ENCODE data around the gene MS4A8. TPM values are rescaled to one million over a fixed set of nuclear protein-coding genes. Genes with fewer than 3 reads are reported as not detected.

The MS4A8 gene
- total RNA-seq, 2 donors from 2014 or later, result not detected

- no peaks in the 10 kb centered on the region for H3K27me3 ChIP-seq
- no peaks in the 10 kb centered on the region for H3K4me1 ChIP-seq
- no peak for TF ChIP-seq CTCF (IDR thresholded peaks at IDR 0.05)
- no peak overlapping the region for H3K4me3 ChIP-seq
- no peak overlapping the region for H3K27ac ChIP-seq
- no peak for DNase-seq (ENCODE audit: low spot score)
- H3K36me3 ChIP-seq, result no peaks in the 10 kb centered on the region
- no peaks in the 10 kb centered on the region for H3K9me3 ChIP-seq
These were observed 32.2 kb downstream of the MS4A8 start for GRCh38 chr11:60731586-60731985.

- no peaks in the 10 kb centered on the region for H3K4me1 ChIP-seq
- H3K27ac ChIP-seq, result no peak overlapping the region
- no peak overlapping the region for H3K4me3 ChIP-seq
- TF ChIP-seq CTCF (IDR thresholded peaks at IDR 0.05), result no peak
- DNase-seq (ENCODE audit: low spot score), result no peak
- H3K27me3 ChIP-seq, result no peaks in the 10 kb centered on the region
- H3K36me3 ChIP-seq, result no peaks in the 10 kb centered on the region
- H3K9me3 ChIP-seq, result no peaks in the 10 kb centered on the region
These were observed 34.9 kb downstream of the MS4A8 start for GRCh38 chr11:60734279-60734678.

- Histone ChIP-seq H3K4me1 (no peaks in the 10 kb centered on the region), H3K36me3 (no peaks in the 10 kb centered on the region), H3K4me3 (no peak overlapping the region), H3K27me3 (no peaks in the 10 kb centered on the region), H3K27ac (no peak overlapping the region), H3K9me3 (peaks cover 0 to 17% of the 10 kb centered on the region in 2 donors)
- DNase-seq (ENCODE audit: low spot score), result no peak
- no peak for TF ChIP-seq CTCF (IDR thresholded peaks at IDR 0.05)
These were observed 39.7 kb downstream of the MS4A8 start for GRCh38 chr11:60739114-60739513.

GRCh38 chr11:60740573-60740972, 41.2 kb downstream of the MS4A8 start:
- no peaks in the 10 kb centered on the region for H3K36me3 ChIP-seq
- no peaks in the 10 kb centered on the region for H3K27me3 ChIP-seq
- no peak overlapping the region for H3K27ac ChIP-seq
- DNase-seq (ENCODE audit: low spot score), result no peak
- no peak for TF ChIP-seq CTCF (IDR thresholded peaks at IDR 0.05)
- no peak overlapping the region for H3K4me3 ChIP-seq
- no peaks in the 10 kb centered on the region for H3K4me1 ChIP-seq
- peaks cover 0 to 21% of the 10 kb centered on the region in 2 donors for H3K9me3 ChIP-seq

- TF ChIP-seq CTCF (IDR thresholded peaks at IDR 0.05), result no peak
- Histone ChIP-seq H3K4me1 (no peaks in the 10 kb centered on the region), H3K27me3 (no peaks in the 10 kb centered on the region), H3K4me3 (no peak overlapping the region), H3K36me3 (no peaks in the 10 kb centered on the region), H3K27ac (no peak overlapping the region), H3K9me3 (peaks cover 0 to 21% of the 10 kb centered on the region in 2 donors)
- no peak for DNase-seq (ENCODE audit: low spot score)
These were observed 42.0 kb downstream of the MS4A8 start for GRCh38 chr11:60741421-60741820.

- Histone ChIP-seq H3K27me3 (no peaks in the 10 kb centered on the region), H3K4me1 (no peaks in the 10 kb centered on the region), H3K9me3 (peaks cover 0 to 21% of the 10 kb centered on the region in 2 donors), H3K4me3 (no peak overlapping the region), H3K36me3 (no peaks in the 10 kb centered on the region), H3K27ac (no peak overlapping the region)
- DNase-seq (ENCODE audit: low spot score), result no peak
- TF ChIP-seq CTCF (IDR thresholded peaks at IDR 0.05), result no peak
These were observed 43.6 kb downstream of the MS4A8 start for GRCh38 chr11:60743058-60743457.

Data from right atrium auricular region (tissue), 2 donors.